Putamen (tissue), 1 donor: ENCODE measurements around the gene ZBTB37.
"Not testable (repeated sequence)": the region's sequence is repeated elsewhere in the genome, so short reads cannot be mapped to it uniquely, and the experiment has no call there.

ENCODE experiments used
- DNase-seq: peaks from one replicate; pipeline ENCODE4 v3.0.0-alpha.2; 2016; ENCODE audit warnings: low spot score

ZBTB37 gene

GRCh38 chr1:173868266-173869020 is at the start of gene ZBTB37:
Gene ZBTB37, plus strand, starts transcription at chr1:173868380. Its CDS starts 1,846 bp downstream, at chr1:173870226.
- peak; percentile 64 for DNase-seq

GRCh38 chr1:173818459-173818858 is 49.7 kb upstream of the ZBTB37 start:
- DNase-seq: no peak

GRCh38 chr1:173821680-173822079 is 46.5 kb upstream of the ZBTB37 start:
- no peak for DNase-seq

- peak; percentile 2 for DNase-seq
Measured at GRCh38 chr1:173823781-173824314, 44.3 kb upstream of the ZBTB37 start.

GRCh38 chr1:173824315-173825081 is 43.7 kb upstream of the ZBTB37 start, which contains the start of the genes CENPL and DARS2:
Gene CENPL, minus strand, starts transcription at chr1:173824883. Its CDS starts 13,584 bp downstream, at chr1:173811299.
Gene DARS2, plus strand, starts transcription at chr1:173824673. Its CDS starts 557 bp downstream, at chr1:173825230.
- DNase-seq: peak; percentile 97

GRCh38 chr1:173827611-173828010 is 40.6 kb upstream of the ZBTB37 start:
- no peak for DNase-seq

- DNase-seq: no peak
Measured at GRCh38 chr1:173832748-173833147, 35.4 kb upstream of the ZBTB37 start.

GRCh38 chr1:173852105-173852504 is 16.1 kb upstream of the ZBTB37 start:
- DNase-seq: no peak

GRCh38 chr1:173853074-173853473 is 15.1 kb upstream of the ZBTB37 start:
- DNase-seq: no peak

- no peak for DNase-seq
Measured at GRCh38 chr1:173856014-173856413, 12.2 kb upstream of the ZBTB37 start.

- no peak for DNase-seq
Measured at GRCh38 chr1:173856903-173857302, 11.3 kb upstream of the ZBTB37 start.

GRCh38 chr1:173857363-173857917 is 10.7 kb upstream of the ZBTB37 start:
- no peak for DNase-seq

GRCh38 chr1:173859547-173859946 is 8.6 kb upstream of the ZBTB37 start:
- not testable (repeated sequence) for DNase-seq

- no peak for DNase-seq
Measured at GRCh38 chr1:173860065-173860464, 8.1 kb upstream of the ZBTB37 start.

- DNase-seq: no peak
Measured at GRCh38 chr1:173861731-173862145, 6.4 kb upstream of the ZBTB37 start.

- not testable (repeated sequence) for DNase-seq
Measured at GRCh38 chr1:173862146-173862768, 5.9 kb upstream of the ZBTB37 start.

- no peak for DNase-seq
Measured at GRCh38 chr1:173862769-173863223, 5.4 kb upstream of the ZBTB37 start.

GRCh38 chr1:173863224-173864161 is 4.7 kb upstream of the ZBTB37 start:
- DNase-seq: no peak

GRCh38 chr1:173864179-173864867 is 3.9 kb upstream of the ZBTB37 start:
- DNase-seq: no peak
